GM18870 (cell line): ENCODE data around the gene APBB2.
A peak's percentile ranks its signal among the peaks of the same experiment; 100 is the strongest.

Experiments
- ATAC-seq: cut with Tn5 transposase; IDR thresholded peaks from one replicate; pipeline ENCODE4 v1.9.1; 2021; ENCODE audit warnings: moderate library complexity; ENCODE audit not compliant: unreplicated experiment

APBB2 gene

GRCh38 chr4:41110050-41110449, 104.3 kb downstream of the APBB2 start:
- ATAC-seq: no peak

- ATAC-seq: no peak
Measured at GRCh38 chr4:41108481-41108880, 105.9 kb downstream of the APBB2 start.

GRCh38 chr4:41106694-41107419, 107.5 kb downstream of the APBB2 start:
- no peak for ATAC-seq

- no peak for ATAC-seq
Measured at GRCh38 chr4:41106081-41106480, 108.3 kb downstream of the APBB2 start.

GRCh38 chr4:41104155-41104554, 110.2 kb downstream of the APBB2 start:
- ATAC-seq: no peak

- ATAC-seq: no peak
Measured at GRCh38 chr4:41103657-41104056, 110.7 kb downstream of the APBB2 start.

GRCh38 chr4:41102414-41103092, 111.8 kb downstream of the APBB2 start:
- ATAC-seq: no peak

GRCh38 chr4:41098093-41099048, 116.0 kb downstream of the APBB2 start:
- ATAC-seq: no peak

GRCh38 chr4:41095973-41096372, 118.4 kb downstream of the APBB2 start:
- ATAC-seq: peak; percentile 68

- no peak for ATAC-seq
Measured at GRCh38 chr4:41095192-41095872, 119.0 kb downstream of the APBB2 start.

- no peak for ATAC-seq
Measured at GRCh38 chr4:41092128-41092527, 122.2 kb downstream of the APBB2 start.

- ATAC-seq: no peak
Measured at GRCh38 chr4:41081847-41082246, 132.5 kb downstream of the APBB2 start.

- ATAC-seq: no peak
Measured at GRCh38 chr4:41080976-41081375, 133.4 kb downstream of the APBB2 start.

- ATAC-seq: no peak
Measured at GRCh38 chr4:41079881-41080560, 134.3 kb downstream of the APBB2 start.

GRCh38 chr4:41077628-41078027, 136.7 kb downstream of the APBB2 start:
- no peak for ATAC-seq

- no peak for ATAC-seq
Measured at GRCh38 chr4:41076481-41076880, 137.9 kb downstream of the APBB2 start.

GRCh38 chr4:41074215-41074614, 140.1 kb downstream of the APBB2 start:
- ATAC-seq: no peak

- ATAC-seq: peak; percentile 49
Measured at GRCh38 chr4:41072021-41072777, 142.1 kb downstream of the APBB2 start.

GRCh38 chr4:41070516-41071281, 143.6 kb downstream of the APBB2 start:
- ATAC-seq: no peak
